SK-N-SH treated with all-trans-retinoic acid at 6 μM for 48 hours (cell line): ENCODE results near the gene ASAP2.

Experiments
- ATAC-seq: fragments of 200-7000 bp; cut with Tn5 transposase; 3 replicates; pipeline ENCODE4 v1.9.1; 2020; ENCODE audit warnings: mild to moderate bottlenecking, moderate library complexity
- ARNTL ChIP-seq: fragments of 450-650 bp; formaldehyde crosslinking; IDR thresholded peaks from 2 replicates; pipeline ENCODE4 v1.5.0; 2020; ENCODE audit warnings: low read depth, mild to moderate bottlenecking, moderate library complexity, borderline replicate concordance
- BACH2 ChIP-seq: fragments of 250-450 bp; sonication (Bioruptor Pico); IDR thresholded peaks from 2 replicates; pipeline ENCODE4 v1.9.0; 2021; ENCODE audit warnings: mild to moderate bottlenecking, borderline replicate concordance
- CREB5 ChIP-seq: fragments of 250-450 bp; sonication (Bioruptor Pico); IDR thresholded peaks from 2 replicates; pipeline ENCODE4 v1.5.1; 2020; ENCODE audit warnings: low read depth, mild to moderate bottlenecking, moderate library complexity
- CSDC2 ChIP-seq: fragments of 250-450 bp; sonication (Bioruptor Pico); IDR thresholded peaks from 2 replicates; pipeline ENCODE4 v1.5.0; 2020; ENCODE audit warnings: mild to moderate bottlenecking, moderate library complexity
- CSRNP3 ChIP-seq: fragments of 250-450 bp; sonication (Bioruptor Pico); IDR thresholded peaks from 2 replicates; pipeline ENCODE4 v1.5.1; 2021; ENCODE audit warnings: mild to moderate bottlenecking, moderate library complexity
- ESRRG ChIP-seq: fragments of 250-450 bp; sonication (Bioruptor Pico); IDR thresholded peaks from 2 replicates; pipeline ENCODE4 v1.6.1; 2021; ENCODE audit warnings: mild to moderate bottlenecking
- OSR1 ChIP-seq: fragments of 250-450 bp; sonication (Bioruptor Pico); IDR thresholded peaks from 2 replicates; pipeline ENCODE4 v1.8.0; 2022; ENCODE audit warnings: moderate library complexity, mild to moderate bottlenecking, inconsistent platforms
- PATZ1 ChIP-seq: fragments of 250-450 bp; sonication (Bioruptor Pico); IDR thresholded peaks from 2 replicates; pipeline ENCODE4 v1.8.0; 2020; ENCODE audit warnings: mild to moderate bottlenecking, moderate library complexity, borderline replicate concordance
- PPARA ChIP-seq: fragments of 250-450 bp; sonication (Bioruptor Pico); IDR thresholded peaks from 2 replicates; pipeline ENCODE4 v1.5.0; 2020; ENCODE audit warnings: mild to moderate bottlenecking, borderline replicate concordance
- RARB ChIP-seq: fragments of 250-450 bp; sonication (Bioruptor Pico); IDR thresholded peaks from 2 replicates; pipeline ENCODE4 v1.8.0; 2021; ENCODE audit warnings: mild to moderate bottlenecking, moderate library complexity
- SNAI2 ChIP-seq: fragments of 250-450 bp; sonication (Bioruptor Pico); IDR thresholded peaks from 2 replicates; pipeline ENCODE4 v1.5.0; 2020; ENCODE audit warnings: mild to moderate bottlenecking, moderate library complexity
- TCF4 ChIP-seq: fragments of 250-450 bp; sonication (Bioruptor Pico); IDR thresholded peaks from 2 replicates; pipeline ENCODE4 v1.8.0; 2021; ENCODE audit warnings: mild to moderate bottlenecking, moderate library complexity, borderline replicate concordance
- TOX ChIP-seq: fragments of 250-450 bp; sonication (Bioruptor Pico); IDR thresholded peaks from 2 replicates; pipeline ENCODE4 v1.8.0; 2021; ENCODE audit warnings: mild to moderate bottlenecking, moderate library complexity, borderline replicate concordance
- ZFP30 ChIP-seq: fragments of 450-650 bp; formaldehyde crosslinking; IDR thresholded peaks from 2 replicates; pipeline ENCODE4 v1.5.0; 2022; ENCODE audit warnings: mild to moderate bottlenecking, moderate library complexity
- ZNF565 ChIP-seq: fragments of 450-650 bp; formaldehyde crosslinking; conservative IDR thresholded peaks from 2 replicates; pipeline ENCODE4 v1.5.0; 2020; ENCODE audit warnings: low read depth, mild to moderate bottlenecking, moderate library complexity
- ZNF70 ChIP-seq: fragments of 450-650 bp; formaldehyde crosslinking; IDR thresholded peaks from 2 replicates; pipeline ENCODE4 v1.5.0; 2020; ENCODE audit warnings: mild to moderate bottlenecking, moderate library complexity
- TF ChIP-seq, protein P1 (sequence below): fragments of 250-450 bp; sonication (Bioruptor Pico); IDR thresholded peaks from 2 replicates; pipeline ENCODE4 v1.5.0; 2020; ENCODE audit warnings: mild to moderate bottlenecking, moderate library complexity
- TF ChIP-seq, protein P2 (sequence below): fragments of 250-450 bp; sonication (Bioruptor Pico); IDR thresholded peaks from 2 replicates; pipeline ENCODE4 v1.8.0; 2021; ENCODE audit warnings: low read depth, mild to moderate bottlenecking, moderate library complexity, borderline replicate concordance

Gene ASAP2

GRCh38 chr2:9391961-9392720, 185.5 kb downstream of the ASAP2 start:
- TF ChIP-seq ESRRG (CRISPR knock-in tag), result no peak
- TF ChIP-seq CREB5 (CRISPR knock-in tag), result no peak
- no peak for TF ChIP-seq SNAI2 (CRISPR knock-in tag)
- TF ChIP-seq, protein P1, sequence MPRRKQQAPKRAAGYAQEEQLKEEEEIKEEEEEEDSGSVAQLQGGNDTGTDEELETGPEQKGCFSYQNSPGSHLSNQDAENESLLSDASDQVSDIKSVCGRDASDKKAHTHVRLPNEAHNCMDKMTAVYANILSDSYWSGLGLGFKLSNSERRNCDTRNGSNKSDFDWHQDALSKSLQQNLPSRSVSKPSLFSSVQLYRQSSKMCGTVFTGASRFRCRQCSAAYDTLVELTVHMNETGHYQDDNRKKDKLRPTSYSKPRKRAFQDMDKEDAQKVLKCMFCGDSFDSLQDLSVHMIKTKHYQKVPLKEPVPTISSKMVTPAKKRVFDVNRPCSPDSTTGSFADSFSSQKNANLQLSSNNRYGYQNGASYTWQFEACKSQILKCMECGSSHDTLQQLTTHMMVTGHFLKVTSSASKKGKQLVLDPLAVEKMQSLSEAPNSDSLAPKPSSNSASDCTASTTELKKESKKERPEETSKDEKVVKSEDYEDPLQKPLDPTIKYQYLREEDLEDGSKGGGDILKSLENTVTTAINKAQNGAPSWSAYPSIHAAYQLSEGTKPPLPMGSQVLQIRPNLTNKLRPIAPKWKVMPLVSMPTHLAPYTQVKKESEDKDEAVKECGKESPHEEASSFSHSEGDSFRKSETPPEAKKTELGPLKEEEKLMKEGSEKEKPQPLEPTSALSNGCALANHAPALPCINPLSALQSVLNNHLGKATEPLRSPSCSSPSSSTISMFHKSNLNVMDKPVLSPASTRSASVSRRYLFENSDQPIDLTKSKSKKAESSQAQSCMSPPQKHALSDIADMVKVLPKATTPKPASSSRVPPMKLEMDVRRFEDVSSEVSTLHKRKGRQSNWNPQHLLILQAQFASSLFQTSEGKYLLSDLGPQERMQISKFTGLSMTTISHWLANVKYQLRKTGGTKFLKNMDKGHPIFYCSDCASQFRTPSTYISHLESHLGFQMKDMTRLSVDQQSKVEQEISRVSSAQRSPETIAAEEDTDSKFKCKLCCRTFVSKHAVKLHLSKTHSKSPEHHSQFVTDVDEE (CRISPR knock-in tag), result no peak
- no peak for TF ChIP-seq ZNF565
- TF ChIP-seq OSR1 (CRISPR knock-in tag), result no peak
- no peak for TF ChIP-seq CSRNP3 (CRISPR knock-in tag)
- TF ChIP-seq ZNF70 (CRISPR knock-in tag), result no peak
- no peak for TF ChIP-seq PPARA (CRISPR knock-in tag)
- no peak for TF ChIP-seq CSDC2
- TF ChIP-seq, protein P2, sequence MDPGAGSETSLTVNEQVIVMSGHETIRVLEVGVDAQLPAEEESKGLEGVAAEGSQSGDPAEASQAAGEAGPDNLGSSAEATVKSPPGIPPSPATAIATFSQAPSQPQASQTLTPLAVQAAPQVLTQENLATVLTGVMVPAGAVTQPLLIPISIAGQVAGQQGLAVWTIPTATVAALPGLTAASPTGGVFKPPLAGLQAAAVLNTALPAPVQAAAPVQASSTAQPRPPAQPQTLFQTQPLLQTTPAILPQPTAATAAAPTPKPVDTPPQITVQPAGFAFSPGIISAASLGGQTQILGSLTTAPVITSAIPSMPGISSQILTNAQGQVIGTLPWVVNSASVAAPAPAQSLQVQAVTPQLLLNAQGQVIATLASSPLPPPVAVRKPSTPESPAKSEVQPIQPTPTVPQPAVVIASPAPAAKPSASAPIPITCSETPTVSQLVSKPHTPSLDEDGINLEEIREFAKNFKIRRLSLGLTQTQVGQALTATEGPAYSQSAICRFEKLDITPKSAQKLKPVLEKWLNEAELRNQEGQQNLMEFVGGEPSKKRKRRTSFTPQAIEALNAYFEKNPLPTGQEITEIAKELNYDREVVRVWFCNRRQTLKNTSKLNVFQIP (CRISPR knock-in tag), result no peak
- TF ChIP-seq TOX (CRISPR knock-in tag), result no peak
- no peak for ATAC-seq

GRCh38 chr2:9392898-9393765, 186.5 kb downstream of the ASAP2 start:
- ATAC-seq, result no peak
- TF ChIP-seq PPARA (CRISPR knock-in tag), result no peak
- no peak for TF ChIP-seq TCF4 (CRISPR knock-in tag)
- no peak for TF ChIP-seq CSRNP3 (CRISPR knock-in tag)
- TF ChIP-seq OSR1 (CRISPR knock-in tag), result no peak
- TF ChIP-seq ZNF70 (CRISPR knock-in tag), result no peak
- TF ChIP-seq BACH2 (CRISPR knock-in tag), result no peak
- no peak for TF ChIP-seq PATZ1 (CRISPR knock-in tag)
- TF ChIP-seq, protein P1 (CRISPR knock-in tag), result no peak
- no peak for TF ChIP-seq ZFP30 (CRISPR knock-in tag)
- TF ChIP-seq, protein P2 (CRISPR knock-in tag), result no peak
- no peak for TF ChIP-seq ZNF565
- TF ChIP-seq SNAI2 (CRISPR knock-in tag), result no peak
- TF ChIP-seq RARB (CRISPR knock-in tag), result no peak
- no peak for TF ChIP-seq TOX (CRISPR knock-in tag)
- no peak for TF ChIP-seq ARNTL (CRISPR knock-in tag)
- TF ChIP-seq, all 23 proteins: peak for 0
